ENCODE data around the gene HYAL2.

- TF ChIP-seq CTCF (IDR thresholded peaks at IDR 0.05) (no peak), POLR2A (IDR thresholded peaks at IDR 0.05) (no peak), EP300 (IDR thresholded peaks at IDR 0.05) (no peak)
Observed at GRCh38 chr3:50359760-50360110, 37.2 kb upstream of the HYAL2 start.

Measured in ovary (tissue), 3 donors.